GM19099 (cell line): Measurements from ENCODE around the gene RPL15.

Experiments
- POLR2A ChIP-seq: IDR thresholded peaks from 3 replicates; pipeline ENCODE4 v1.6.1; 2011; ENCODE audit warnings: low read depth; ENCODE audit not compliant: insufficient read length; ENCODE audit errors: extremely low read depth

Gene RPL15

GRCh38 chr3:23969393-23969792 is 52.5 kb downstream of the RPL15 start:
- TF ChIP-seq POLR2A = no peak
